K562 (cell line): ENCODE data around the gene SLC25A2. TPM values are rescaled to one million over a fixed set of nuclear protein-coding genes. Genes with fewer than 3 reads are reported as not detected.

Experiments
- CBX1 ChIP-seq: sonication (generic); IDR thresholded peaks from 2 replicates; pipeline ENCODE4 v1.6.1; 2016; ENCODE audit warnings: antibody characterized with exemption, low read depth, mild to moderate bottlenecking
- ETV6 ChIP-seq, 3 experiments: fragments of 150-350 bp in 1 of 3; sonication (generic) in 1 of 3; formaldehyde crosslinking in 1 of 3; IDR thresholded peaks; 2 replicates each; pipeline versions ENCODE4 v1.6.1 to v1.8.0; 2014 to 2022; ENCODE audit warnings: borderline replicate concordance in 2 of 3, low read depth in 2 of 3, antibody characterized with exemption in 1 of 3, low read length in 1 of 3, mild to moderate bottlenecking in 1 of 3, missing genetic modification reagents in 1 of 3
- MAFF ChIP-seq: IDR thresholded peaks from 2 replicates; pipeline ENCODE4 v1.6.1; 2012; ENCODE audit warnings: low read length, improper control_type of control experiment
- NFIX ChIP-seq: fragments of 250-450 bp; sonication (Bioruptor Pico); IDR thresholded peaks from 2 replicates; pipeline ENCODE4 v1.4.0; 2020; ENCODE audit warnings: low read depth, mild to moderate bottlenecking, moderate library complexity
- SLC30A9 ChIP-seq: fragments of 250-450 bp; sonication (Bioruptor Pico); IDR thresholded peaks from 2 replicates; pipeline ENCODE4 v1.8.0; 2022; ENCODE audit warnings: mild to moderate bottlenecking, moderate library complexity
- SNRNP70 ChIP-seq: fragments of 200-400 bp; formaldehyde crosslinking; optimal IDR thresholded peaks from 2 replicates; pipeline ENCODE3; 2017; ENCODE audit warnings: low read depth, low read length
- YY1 ChIP-seq, 3 experiments: IDR thresholded peaks; 2 replicates each; pipeline ENCODE4 v1.6.1; 2011; ENCODE audit warnings: low read length in 2 of 3, mild to moderate bottlenecking in 2 of 3, moderate library complexity in 2 of 3, borderline replicate concordance in 1 of 3, control low read depth in 1 of 3, low read depth in 1 of 3; ENCODE audit not compliant: insufficient read depth in 3 of 3, insufficient replicate concordance in 2 of 3, control insufficient read depth in 1 of 3, insufficient read length in 1 of 3; ENCODE audit errors: extremely low read depth in 1 of 3
- ZNF695 ChIP-seq: fragments of 450-650 bp; formaldehyde crosslinking; IDR thresholded peaks from 2 replicates; pipeline ENCODE4 v1.4.0; 2020; ENCODE audit warnings: mild to moderate bottlenecking, moderate library complexity
- ZNF696 ChIP-seq: fragments of 250-450 bp; sonication (Bioruptor Pico); conservative IDR thresholded peaks from 2 replicates; pipeline ENCODE4 v1.4.0; 2020; ENCODE audit warnings: mild to moderate bottlenecking, moderate library complexity
- ZNF699 ChIP-seq: fragments of 250-450 bp; sonication (Bioruptor Pico); IDR thresholded peaks from 2 replicates; pipeline ENCODE4 v1.8.0; 2021; ENCODE audit warnings: mild to moderate bottlenecking, moderate library complexity; ENCODE audit not compliant: insufficient replicate concordance
- ZNF75A ChIP-seq: fragments of 450-650 bp; formaldehyde crosslinking; IDR thresholded peaks from 2 replicates; pipeline ENCODE4 v1.4.0; 2020; ENCODE audit warnings: mild to moderate bottlenecking
- polyA plus RNA-seq, 8 experiments: library from polyadenylated mRNA; depleted of rRNA in 4 of 8; stranded (reverse) in 5 of 8; unstranded in 3 of 8; fragments of >200 nt; fragmentation: Nextera tagmentation in 2 of 8; fragmentation: Illumina TruSeq in 1 of 8; extraction: Ambion mirVana in 2 of 8; extraction: Trizol in 1 of 8; gene quantifications; 2 replicates each; pipeline versions ENCODE4 v1.2.1 to v1.2.3, GENCODE V29; 2011 to 2014; ENCODE audit warnings: inconsistent platforms in 1 of 8, missing spikeins in 1 of 8
- total RNA-seq, 7 experiments: library from RNA; depleted of rRNA in 6 of 7; stranded (reverse); fragments of >200 nt in 6 of 7; fragmentation: Illumina TruSeq in 2 of 7; extraction: Trizol in 2 of 7; gene quantifications; 2 replicates each; pipeline versions ENCODE4 v1.2.1 to v1.2.3, GENCODE V29; 2011 to 2021; ENCODE audit warnings: low replicate concordance in 1 of 7
- TF ChIP-seq, protein P1 (sequence below): fragments of 250-450 bp; sonication (Bioruptor Pico); IDR thresholded peaks from 2 replicates; pipeline ENCODE4 v1.4.0; 2020
- TF ChIP-seq, protein P2 (sequence below): sonication (generic); formaldehyde crosslinking; IDR thresholded peaks from 2 replicates; pipeline ENCODE4 v1.8.1; 2023; ENCODE audit warnings: mild to moderate bottlenecking, missing genetic modification reagents
- TF ChIP-seq, protein P3 (sequence below): fragments of 200-800 bp; sonication (Bioruptor generic); IDR thresholded peaks from 2 replicates; pipeline ENCODE4 v1.6.1; 2017; ENCODE audit warnings: missing genetic modification characterization, missing compliant biosample characterization
- TF ChIP-seq, protein P4 (sequence below): sonication (generic); formaldehyde crosslinking; IDR thresholded peaks from 2 replicates; pipeline ENCODE4 v1.8.0; 2022; ENCODE audit warnings: mild to moderate bottlenecking, low read depth, missing genetic modification reagents
- TF ChIP-seq, protein P5 (sequence below): fragments of 450-650 bp; IDR thresholded peaks from 2 replicates; pipeline ENCODE4 v1.6.1; 2018; ENCODE audit not compliant: partially characterized antibody

SLC25A2 gene
- total and polyA plus RNA-seq, 9 of the 15 experiments (the other 6 are each of a cell fraction or from before 2014, with no cell fraction given), result 0.09 to 0.11 (median 0.11) TPM; not detected in 6

DNA sequence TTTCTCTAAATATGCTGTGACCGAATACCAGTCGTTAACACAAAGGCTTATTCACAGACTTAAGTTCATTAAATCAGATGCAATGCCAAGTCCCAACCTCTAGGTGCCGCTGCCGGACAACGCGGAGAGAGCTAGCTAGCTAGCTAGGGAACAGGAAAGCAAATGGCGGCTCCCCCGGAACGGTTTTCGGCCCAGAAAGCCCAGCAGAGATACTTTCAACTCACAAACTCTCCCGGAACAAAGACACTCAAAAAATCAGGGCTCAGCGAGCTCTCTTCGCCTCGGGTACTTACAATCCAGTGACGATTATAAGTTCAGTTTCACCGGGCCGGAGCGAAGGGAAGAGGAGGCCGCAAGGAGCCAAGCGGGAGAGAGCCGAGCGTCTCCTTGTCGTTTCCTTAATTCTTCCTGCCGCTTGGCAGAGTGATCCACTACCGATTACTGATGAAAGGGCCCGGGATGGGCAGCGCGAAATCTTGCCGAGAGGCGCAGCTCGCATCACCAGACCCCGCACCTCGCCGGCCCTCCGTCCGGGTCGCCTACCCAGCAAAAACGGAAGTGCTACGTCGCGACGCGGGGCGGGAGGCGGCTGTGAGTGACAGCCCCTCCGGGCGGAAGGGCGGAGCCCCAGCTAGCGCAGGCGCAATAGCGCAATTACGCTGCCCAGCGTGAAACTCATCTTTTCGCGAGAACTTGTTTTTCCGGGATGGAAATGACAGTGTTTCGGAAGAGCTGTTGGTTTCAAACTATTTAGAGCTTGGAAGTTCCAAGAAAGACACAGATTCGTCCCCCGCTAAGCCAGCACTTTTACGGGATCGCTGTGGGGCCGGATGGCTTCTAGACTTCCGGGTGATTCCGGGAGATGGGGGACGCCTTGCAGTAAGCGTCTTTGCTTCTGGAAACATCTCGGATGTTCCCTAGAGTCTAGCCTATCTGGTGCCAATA is 16.6 kb upstream of the SLC25A2 start, which contains the start of gene TAF7 (continued):
- TF ChIP-seq, protein P1, sequence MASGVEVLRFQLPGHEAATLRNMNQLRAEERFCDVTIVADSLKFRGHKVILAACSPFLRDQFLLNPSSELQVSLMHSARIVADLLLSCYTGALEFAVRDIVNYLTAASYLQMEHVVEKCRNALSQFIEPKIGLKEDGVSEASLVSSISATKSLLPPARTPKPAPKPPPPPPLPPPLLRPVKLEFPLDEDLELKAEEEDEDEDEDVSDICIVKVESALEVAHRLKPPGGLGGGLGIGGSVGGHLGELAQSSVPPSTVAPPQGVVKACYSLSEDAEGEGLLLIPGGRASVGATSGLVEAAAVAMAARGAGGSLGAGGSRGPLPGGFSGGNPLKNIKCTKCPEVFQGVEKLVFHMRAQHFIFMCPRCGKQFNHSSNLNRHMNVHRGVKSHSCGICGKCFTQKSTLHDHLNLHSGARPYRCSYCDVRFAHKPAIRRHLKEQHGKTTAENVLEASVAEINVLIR, result peak; percentile 52; the same call in 1 of the 2 replicates
- TF ChIP-seq ZNF699 (CRISPR knock-in tag) (no peak), NFIX (CRISPR knock-in tag) (no peak), SLC30A9 (no peak), ZNF695 (CRISPR knock-in tag) (no peak), YY1 (IDR thresholded peaks at IDR 0.05; ENCODE audit: borderline replicate concordance in 1 of 3, control insufficient read depth in 1 of 3, extremely low read depth in 1 of 3, insufficient read depth in 3 of 3, insufficient read length in 1 of 3, insufficient replicate concordance in 2 of 3, low read depth in 1 of 3, low read length in 2 of 3) (peak; percentile 73 to 96 (median 92)), ZNF75A (no peak), ETV6 (IDR thresholded peaks at IDR 0.05; ENCODE audit: borderline replicate concordance in 1 of 2, low read depth in 2 of 2, low read length in 1 of 2) (no peak), ETV6 (CRISPR knock-in tag; IDR thresholded peaks at IDR 0.05; ENCODE audit: borderline replicate concordance) (no peak), ZNF696 (CRISPR knock-in tag) (no peak), SNRNP70 (no peak), CBX1 (peak; percentile 88), MAFF (no peak)
- TF ChIP-seq, protein P2, sequence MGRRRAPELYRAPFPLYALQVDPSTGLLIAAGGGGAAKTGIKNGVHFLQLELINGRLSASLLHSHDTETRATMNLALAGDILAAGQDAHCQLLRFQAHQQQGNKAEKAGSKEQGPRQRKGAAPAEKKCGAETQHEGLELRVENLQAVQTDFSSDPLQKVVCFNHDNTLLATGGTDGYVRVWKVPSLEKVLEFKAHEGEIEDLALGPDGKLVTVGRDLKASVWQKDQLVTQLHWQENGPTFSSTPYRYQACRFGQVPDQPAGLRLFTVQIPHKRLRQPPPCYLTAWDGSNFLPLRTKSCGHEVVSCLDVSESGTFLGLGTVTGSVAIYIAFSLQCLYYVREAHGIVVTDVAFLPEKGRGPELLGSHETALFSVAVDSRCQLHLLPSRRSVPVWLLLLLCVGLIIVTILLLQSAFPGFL, result no peak; the same call in 1 of the 2 replicates
- TF ChIP-seq, protein P3, sequence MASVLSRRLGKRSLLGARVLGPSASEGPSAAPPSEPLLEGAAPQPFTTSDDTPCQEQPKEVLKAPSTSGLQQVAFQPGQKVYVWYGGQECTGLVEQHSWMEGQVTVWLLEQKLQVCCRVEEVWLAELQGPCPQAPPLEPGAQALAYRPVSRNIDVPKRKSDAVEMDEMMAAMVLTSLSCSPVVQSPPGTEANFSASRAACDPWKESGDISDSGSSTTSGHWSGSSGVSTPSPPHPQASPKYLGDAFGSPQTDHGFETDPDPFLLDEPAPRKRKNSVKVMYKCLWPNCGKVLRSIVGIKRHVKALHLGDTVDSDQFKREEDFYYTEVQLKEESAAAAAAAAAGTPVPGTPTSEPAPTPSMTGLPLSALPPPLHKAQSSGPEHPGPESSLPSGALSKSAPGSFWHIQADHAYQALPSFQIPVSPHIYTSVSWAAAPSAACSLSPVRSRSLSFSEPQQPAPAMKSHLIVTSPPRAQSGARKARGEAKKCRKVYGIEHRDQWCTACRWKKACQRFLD, result peak; percentile 73; the same call in 1 of the 2 replicates
- TF ChIP-seq, protein P4, sequence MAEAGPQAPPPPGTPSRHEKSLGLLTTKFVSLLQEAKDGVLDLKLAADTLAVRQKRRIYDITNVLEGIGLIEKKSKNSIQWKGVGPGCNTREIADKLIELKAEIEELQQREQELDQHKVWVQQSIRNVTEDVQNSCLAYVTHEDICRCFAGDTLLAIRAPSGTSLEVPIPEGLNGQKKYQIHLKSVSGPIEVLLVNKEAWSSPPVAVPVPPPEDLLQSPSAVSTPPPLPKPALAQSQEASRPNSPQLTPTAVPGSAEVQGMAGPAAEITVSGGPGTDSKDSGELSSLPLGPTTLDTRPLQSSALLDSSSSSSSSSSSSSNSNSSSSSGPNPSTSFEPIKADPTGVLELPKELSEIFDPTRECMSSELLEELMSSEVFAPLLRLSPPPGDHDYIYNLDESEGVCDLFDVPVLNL (CRISPR knock-in tag), result no peak
- TF ChIP-seq, protein P5, sequence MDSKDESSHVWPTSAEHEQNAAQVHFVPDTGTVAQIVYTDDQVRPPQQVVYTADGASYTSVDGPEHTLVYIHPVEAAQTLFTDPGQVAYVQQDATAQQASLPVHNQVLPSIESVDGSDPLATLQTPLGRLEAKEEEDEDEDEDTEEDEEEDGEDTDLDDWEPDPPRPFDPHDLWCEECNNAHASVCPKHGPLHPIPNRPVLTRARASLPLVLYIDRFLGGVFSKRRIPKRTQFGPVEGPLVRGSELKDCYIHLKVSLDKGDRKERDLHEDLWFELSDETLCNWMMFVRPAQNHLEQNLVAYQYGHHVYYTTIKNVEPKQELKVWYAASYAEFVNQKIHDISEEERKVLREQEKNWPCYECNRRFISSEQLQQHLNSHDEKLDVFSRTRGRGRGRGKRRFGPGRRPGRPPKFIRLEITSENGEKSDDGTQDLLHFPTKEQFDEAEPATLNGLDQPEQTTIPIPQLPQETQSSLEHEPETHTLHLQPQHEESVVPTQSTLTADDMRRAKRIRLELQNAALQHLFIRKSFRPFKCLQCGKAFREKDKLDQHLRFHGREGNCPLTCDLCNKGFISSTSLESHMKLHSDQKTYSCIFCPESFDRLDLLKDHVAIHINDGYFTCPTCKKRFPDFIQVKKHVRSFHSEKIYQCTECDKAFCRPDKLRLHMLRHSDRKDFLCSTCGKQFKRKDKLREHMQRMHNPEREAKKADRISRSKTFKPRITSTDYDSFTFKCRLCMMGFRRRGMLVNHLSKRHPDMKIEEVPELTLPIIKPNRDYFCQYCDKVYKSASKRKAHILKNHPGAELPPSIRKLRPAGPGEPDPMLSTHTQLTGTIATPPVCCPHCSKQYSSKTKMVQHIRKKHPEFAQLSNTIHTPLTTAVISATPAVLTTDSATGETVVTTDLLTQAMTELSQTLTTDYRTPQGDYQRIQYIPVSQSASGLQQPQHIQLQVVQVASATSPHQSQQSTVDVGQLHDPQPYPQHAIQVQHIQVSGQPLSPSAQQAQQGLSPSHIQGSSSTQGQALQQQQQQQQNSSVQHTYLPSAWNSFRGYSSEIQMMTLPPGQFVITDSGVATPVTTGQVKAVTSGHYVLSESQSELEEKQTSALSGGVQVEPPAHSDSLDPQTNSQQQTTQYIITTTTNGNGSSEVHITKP, result no peak
